ENCODE data around the gene NLRP5.

NLRP5 gene

DNA sequence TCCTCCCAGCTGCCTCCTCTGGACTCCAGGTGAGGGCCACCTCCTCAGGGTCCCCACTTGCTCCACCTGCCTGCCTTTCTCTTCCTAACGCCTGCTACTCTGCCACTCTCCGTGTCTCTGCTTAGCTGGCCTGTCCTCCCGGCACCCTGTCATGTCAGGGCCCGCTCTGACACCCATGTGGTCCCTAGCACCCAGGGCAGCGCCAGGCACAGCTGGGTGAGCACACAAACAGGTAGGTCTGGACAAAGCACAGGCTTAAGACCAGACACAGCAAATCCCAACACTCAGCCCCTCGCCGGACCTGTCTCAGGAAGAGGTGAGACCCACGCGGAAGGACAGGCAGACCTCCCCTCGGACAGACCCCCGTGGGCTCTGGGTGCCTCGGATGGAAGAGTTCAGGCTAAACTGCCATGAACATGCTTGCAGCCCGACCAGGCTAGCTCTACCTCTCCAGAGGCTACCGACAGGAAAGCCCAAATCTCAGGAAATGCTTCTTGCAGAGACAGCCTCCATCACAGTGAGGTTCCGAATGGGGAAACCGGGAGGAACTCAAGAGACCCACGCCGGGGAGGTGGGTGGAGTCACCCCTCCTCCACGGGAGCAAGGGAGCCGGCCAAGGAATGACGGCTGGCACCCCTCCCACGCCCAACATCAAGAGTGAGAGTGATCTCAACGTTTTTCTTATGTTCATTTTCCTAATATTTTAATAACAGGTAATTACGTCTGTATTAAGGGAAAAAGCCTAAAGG, 122.0 kb downstream of the NLRP5 start:
- DNase-seq (ENCODE audit: low read depth in 2 of 2): peak; percentile 29 to 89
- peak overlapping the region in 1 of 2 donors; percentile 16 for H3K4me3 ChIP-seq (replicated peaks in 1 of 2; ENCODE audit: low read depth in 2 of 2, low read length in 2 of 2)
- TF ChIP-seq, protein P1, sequence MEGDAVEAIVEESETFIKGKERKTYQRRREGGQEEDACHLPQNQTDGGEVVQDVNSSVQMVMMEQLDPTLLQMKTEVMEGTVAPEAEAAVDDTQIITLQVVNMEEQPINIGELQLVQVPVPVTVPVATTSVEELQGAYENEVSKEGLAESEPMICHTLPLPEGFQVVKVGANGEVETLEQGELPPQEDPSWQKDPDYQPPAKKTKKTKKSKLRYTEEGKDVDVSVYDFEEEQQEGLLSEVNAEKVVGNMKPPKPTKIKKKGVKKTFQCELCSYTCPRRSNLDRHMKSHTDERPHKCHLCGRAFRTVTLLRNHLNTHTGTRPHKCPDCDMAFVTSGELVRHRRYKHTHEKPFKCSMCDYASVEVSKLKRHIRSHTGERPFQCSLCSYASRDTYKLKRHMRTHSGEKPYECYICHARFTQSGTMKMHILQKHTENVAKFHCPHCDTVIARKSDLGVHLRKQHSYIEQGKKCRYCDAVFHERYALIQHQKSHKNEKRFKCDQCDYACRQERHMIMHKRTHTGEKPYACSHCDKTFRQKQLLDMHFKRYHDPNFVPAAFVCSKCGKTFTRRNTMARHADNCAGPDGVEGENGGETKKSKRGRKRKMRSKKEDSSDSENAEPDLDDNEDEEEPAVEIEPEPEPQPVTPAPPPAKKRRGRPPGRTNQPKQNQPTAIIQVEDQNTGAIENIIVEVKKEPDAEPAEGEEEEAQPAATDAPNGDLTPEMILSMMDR (IDR thresholded peaks at IDR 0.05; ENCODE audit: low read depth, low read length): no peak

DNA sequence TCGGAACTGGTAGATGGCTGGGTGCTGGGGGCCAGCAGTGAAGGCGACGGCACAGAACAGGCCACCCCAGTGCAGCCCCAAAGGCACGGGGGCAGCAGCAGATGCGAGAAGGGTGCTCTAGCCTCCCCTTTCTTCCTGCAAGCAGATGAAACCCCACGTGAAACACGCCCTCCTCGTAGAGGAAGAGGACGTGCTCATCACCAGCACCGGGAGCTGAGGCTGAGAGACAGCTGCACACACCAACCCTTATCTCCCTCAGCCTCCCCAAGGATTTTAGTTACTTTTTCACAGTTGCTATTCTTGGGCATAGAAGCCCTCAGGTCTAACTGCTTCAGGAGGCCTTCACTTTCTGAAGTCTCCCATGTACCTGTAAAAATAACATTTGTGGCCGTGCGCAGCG, 122.7 kb downstream of the NLRP5 start:
- TF ChIP-seq, protein P1 (IDR thresholded peaks at IDR 0.05; ENCODE audit: low read depth, low read length): no peak
- peak; percentile 44 to 47 for DNase-seq (ENCODE audit: low read depth in 2 of 2)
- H3K4me3 ChIP-seq (replicated peaks in 1 of 2; ENCODE audit: low read depth in 2 of 2, low read length in 2 of 2): no peak overlapping the region

DNA sequence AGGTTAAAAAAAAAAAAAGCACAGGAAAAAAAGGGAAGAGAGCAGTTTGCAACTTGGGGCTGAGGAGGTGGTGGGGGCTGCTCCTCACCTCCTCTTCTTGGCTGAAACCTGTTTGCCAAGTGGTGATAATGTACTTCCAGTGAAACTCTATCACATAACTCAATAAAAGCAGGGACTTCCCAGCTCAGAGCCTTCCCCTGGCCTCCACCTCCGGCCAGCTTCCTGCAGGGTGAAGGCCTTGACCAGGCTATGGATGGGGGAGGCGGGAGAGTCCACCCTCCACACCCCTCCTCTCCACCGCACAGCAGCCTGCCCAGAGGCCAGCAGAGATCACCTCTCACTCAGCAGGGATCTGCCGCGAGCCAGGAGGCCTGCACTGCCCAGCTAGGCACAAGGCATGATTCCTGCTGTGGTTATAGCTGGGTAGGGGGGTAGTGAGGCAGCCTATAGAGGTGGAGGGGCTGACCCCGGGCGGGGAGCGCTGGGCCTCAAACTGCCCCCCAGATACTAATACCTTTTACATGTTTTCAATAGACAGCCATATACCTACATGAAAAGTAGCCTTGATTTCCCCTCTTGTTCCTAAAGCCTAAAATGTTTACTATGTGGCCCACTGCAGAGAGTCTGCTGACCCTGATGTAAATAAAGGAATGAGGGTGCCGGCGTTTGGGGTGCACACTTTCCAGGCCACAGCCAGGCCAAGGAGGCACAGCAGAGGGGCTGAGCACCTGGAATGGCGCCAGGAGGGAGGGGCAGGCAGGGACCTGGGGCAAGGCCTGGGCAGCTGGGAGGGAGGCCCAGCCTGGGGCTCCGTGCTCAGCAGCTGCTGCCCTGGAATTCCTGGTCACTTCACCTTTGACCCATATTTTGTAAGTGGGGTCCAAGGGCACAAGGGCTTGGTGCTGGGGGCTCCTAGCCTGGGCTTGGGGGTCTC, 124.2 kb downstream of the NLRP5 start:
- no peak overlapping the region for H3K4me3 ChIP-seq (replicated peaks in 1 of 2; ENCODE audit: low read depth in 2 of 2, low read length in 2 of 2)
- peak; percentile 37 to 73 for DNase-seq (ENCODE audit: low read depth in 2 of 2)
- TF ChIP-seq, protein P1 (IDR thresholded peaks at IDR 0.05; ENCODE audit: low read depth, low read length): no peak
